GM20000 (cell line): ENCODE data around the gene FGF12.

Source experiments
- DNase-seq: peaks from one replicate; pipeline ENCODE4 v3.0.0; 2012; ENCODE audit warnings: low spot score
- TF ChIP-seq, protein P1 (sequence below): IDR thresholded peaks from 2 replicates; pipeline ENCODE4 v1.5.1; 2012; ENCODE audit warnings: mild to moderate bottlenecking, control low read depth; ENCODE audit errors: extremely low read depth, missing control alignments

FGF12 gene

DNA sequence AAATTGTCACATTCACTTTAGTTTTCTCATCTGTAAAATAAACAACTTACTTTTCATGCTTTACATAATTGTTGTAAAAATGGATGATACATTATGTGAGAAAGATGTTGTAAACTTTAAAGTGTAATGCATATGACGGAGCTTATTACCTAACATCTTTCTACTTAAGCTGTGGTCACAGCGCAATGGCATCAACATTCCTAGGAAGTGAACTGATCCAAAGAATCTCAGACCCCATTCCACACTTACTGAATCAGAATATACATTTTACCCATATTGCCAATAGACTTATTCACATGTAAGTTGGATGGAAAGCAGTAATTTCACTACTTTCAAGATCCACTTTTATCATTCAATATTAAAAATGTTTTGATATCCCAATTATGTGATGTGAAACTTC lies 497.5 kb downstream of the FGF12 start:
- TF ChIP-seq, protein P1, sequence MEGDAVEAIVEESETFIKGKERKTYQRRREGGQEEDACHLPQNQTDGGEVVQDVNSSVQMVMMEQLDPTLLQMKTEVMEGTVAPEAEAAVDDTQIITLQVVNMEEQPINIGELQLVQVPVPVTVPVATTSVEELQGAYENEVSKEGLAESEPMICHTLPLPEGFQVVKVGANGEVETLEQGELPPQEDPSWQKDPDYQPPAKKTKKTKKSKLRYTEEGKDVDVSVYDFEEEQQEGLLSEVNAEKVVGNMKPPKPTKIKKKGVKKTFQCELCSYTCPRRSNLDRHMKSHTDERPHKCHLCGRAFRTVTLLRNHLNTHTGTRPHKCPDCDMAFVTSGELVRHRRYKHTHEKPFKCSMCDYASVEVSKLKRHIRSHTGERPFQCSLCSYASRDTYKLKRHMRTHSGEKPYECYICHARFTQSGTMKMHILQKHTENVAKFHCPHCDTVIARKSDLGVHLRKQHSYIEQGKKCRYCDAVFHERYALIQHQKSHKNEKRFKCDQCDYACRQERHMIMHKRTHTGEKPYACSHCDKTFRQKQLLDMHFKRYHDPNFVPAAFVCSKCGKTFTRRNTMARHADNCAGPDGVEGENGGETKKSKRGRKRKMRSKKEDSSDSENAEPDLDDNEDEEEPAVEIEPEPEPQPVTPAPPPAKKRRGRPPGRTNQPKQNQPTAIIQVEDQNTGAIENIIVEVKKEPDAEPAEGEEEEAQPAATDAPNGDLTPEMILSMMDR, result no peak
- DNase-seq, result no peak

DNA sequence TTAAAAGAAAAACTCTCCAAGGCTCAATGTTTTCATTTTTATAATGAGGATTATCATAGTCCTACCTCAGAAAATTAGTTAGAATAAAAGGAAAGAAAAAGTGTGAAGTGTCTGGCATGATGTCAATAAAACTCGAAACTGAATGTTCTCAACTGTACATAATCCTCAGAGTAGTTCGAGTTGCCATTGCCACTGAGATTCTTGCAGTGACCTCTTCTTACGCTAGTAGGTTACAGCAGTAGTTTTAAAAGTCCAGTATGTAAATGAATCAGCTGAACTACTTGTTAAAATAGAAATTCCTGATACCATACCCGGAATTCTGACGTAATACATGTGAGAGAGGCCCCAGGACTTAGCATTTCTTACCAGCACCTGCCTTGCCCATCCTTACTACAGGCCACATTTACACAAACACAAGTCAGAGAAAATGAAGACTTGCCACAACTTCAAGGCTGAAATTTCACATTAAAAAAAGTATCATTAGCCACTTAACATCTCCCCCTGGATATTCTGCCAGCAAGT lies 502.6 kb downstream of the FGF12 start:
- no peak for DNase-seq
- TF ChIP-seq, protein P1, result no peak

DNA sequence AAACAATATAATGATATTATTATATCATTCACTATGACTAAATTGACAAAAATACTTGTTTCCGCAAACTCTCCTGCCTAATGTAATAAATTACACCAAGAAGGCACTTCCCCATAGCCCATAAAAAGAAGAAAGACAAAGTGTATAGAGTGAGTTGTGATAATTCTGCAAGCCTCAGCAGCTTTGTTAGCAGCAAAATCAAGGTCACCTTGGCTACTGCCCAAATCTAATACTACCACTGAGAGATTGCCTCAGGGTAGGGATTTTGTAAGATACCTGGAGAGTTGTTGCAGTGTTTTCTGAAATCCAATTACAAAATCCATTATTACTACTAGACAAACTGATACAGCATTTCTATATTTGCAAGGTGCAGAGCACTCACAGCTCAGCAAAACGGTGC lies 503.5 kb downstream of the FGF12 start:
- DNase-seq, result no peak
- TF ChIP-seq, protein P1, result no peak

DNA sequence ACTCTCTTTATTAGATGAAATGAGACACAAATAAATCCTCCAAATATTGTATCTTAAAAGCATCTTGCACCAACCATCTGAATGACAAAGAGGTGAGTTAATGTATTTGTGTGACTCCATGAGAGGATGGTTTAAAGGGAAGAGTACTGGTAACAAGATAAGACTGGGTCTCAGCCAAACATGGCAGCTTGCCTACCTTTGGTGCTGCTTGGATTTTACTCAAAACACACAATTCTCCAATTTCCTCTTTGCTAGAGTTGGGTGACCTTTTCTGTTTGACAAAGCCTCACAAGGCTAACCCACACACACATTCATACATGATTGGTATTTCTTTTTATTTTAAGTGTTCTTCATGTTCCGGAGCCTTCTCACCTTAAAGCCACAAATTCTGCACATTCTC lies 506.4 kb downstream of the FGF12 start:
- no peak for DNase-seq
- TF ChIP-seq, protein P1, result no peak

DNA sequence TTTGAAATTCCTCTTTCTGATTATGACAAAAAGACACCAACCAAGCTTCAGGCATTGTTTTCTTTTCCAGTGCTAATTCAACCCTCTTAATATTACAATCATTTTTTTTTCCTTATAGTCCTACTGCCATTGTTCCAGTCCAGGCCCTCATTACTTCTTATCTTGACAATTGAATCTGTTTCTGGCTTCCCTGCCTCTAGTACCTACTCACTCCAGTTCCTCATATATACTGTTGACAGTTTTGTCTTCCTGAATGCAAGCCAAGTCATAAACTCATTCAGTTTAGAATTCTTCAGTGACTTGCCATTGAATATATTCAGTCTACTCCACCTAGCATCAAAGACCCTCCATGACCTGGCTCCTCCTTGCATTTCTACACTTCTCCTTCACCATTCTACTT lies 507.4 kb downstream of the FGF12 start:
- no peak for DNase-seq
- TF ChIP-seq, protein P1, result no peak

DNA sequence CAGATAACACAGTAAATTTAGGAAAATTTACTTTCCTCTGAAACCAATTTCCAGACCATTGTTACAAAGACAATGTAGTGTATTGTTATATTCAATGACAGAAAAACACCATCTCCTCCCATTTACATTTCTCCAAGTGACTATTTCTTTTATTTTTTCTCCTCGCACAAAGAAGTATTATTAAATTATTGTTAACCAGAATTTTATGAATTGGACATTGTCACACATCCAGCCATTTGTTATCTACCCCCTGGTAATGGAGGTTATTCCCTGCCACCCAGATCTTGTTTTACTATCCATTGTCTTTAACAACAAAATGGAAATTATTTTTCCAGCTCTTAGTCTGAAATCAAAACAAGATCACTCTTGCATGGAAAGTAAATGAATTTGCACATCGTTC lies 511.3 kb downstream of the FGF12 start:
- TF ChIP-seq, protein P1, result no peak
- DNase-seq, result no peak

DNA sequence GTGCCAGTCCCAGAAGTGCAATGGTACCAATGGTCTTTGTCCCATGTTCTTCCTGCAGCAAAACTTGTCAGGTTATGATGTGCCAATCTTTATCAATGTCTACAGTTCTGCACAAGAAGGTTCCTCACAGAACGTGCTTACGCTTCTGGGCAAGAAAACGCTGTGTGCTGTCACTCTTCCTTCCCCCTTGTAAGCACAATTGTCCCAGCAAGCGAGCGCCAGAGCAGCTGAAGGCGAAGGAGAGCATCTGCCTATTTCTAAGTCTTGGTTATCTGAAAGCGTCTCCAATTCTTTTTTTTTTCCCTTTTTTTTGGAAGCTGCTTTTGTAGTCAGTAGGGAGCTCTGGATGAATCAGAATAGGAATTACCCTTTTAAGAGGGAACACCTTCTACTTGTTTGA lies 514.4 kb downstream of the FGF12 start:
- TF ChIP-seq, protein P1, result no peak
- DNase-seq, result no peak
